NB4 (cell line): Measurements from ENCODE around the gene SAFB2.

Experiments used
- CTCF ChIP-seq: IDR thresholded peaks from one replicate; pipeline ENCODE4 v1.5.1; 2012; ENCODE audit warnings: low read depth, low read length
- MAX ChIP-seq: IDR thresholded peaks from 2 replicates; pipeline ENCODE4 v1.6.1; 2011; ENCODE audit warnings: low read depth, low read length

DNA sequence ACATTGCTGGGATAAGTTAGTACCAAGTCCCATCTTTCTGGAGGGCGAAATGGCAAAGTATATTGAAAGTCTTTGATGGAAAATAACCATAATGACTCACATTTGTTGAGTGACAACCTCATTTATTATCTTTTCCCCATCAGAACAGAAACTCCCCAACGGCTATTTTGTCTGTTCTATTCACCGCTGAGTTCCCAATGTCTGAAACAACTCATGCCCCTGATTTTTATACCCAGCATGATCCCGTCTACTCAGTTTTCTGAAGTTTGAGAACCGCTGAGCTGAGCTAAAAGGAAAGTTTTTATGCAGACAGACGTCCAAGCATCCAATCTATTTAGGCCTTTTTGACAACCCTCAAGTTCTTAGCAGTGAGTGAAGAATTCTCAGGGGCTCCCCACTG, 47.0 kb downstream of the SAFB2 start:
- TF ChIP-seq CTCF (no peak), MAX (no peak)
